ENCODE measurements around the gene SH3TC1.

Gene SH3TC1

DNA sequence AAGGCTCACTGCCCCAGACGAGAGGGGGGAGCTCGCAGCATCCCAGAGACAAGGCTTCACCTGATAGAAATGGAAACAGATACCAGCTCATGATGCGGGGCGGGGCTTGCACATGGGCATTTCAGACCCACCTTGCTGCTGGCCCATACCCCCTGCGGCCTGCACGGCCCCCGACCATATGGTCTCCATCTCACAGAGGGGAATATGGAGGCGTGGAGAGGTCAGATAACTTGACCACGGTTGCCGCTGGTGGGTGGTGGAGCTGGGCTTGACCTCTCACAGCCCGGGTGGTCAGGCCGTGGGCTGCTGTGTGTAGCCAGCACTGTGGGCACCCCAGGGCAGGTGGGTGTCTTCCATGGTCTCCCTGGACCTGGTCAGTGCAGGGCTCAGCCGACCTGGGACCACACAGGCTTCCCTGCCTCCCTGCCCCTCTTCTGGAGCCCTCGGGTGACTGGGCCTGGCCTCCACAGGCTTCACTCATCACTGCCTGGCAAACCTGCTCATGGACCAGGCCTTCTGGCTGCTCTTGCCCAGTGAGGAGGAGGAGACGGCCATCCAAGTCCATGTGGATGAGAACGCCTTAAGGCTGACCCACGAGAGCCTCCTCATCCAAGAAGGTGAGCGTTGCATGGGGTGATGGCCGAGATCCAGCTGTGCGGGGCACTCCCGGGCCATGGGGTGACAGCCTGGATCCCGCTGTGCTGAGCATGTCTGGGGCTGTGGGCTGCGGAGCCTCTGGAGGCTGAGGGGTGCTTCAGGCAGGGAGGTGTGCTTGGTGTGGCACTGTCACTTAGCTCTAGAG, 16.8 kb downstream of the SH3TC1 start:
- no peak for DNase-seq (ENCODE audit: low spot score)

DNA sequence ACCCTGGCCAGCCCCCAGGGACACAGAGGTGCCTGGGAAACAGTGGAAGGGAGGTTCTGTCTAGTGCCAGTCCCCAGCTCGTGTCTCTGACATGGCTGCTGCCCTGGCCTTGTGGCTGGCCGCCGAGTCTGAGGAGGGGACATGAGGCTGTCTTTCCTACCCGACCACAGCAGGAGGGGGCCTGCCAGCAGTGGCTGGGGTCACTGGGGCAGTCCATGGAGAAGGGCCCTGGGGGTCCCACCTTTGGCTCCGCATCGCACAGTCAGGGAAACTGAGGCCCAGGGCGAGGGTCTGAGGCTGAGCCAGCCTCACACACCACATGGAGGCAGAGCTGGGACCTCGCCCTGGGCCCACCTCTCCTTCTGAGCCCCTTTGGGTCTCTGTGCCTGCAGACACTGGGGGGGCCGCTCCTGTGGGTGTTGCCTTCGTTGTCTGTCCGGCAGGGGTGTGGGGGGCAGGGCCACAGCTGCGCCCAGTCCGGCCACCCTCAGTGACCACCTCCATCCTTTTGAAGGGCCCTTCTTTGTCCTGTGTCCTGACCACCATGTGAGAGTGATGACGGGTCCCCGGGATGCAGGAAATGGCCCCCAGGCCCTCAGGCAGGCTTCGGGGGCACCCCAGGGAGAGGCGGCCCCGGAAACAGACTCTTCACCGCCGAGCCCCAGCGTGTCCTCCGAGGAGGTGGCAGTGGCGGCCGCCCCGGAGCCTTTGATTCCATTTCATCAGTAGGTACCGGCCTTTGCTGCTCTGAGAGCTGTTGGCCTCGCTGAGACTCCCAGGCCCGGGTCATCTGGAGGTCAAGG, 17.6 kb downstream of the SH3TC1 start:
- no peak for DNase-seq (ENCODE audit: low spot score)

DNA sequence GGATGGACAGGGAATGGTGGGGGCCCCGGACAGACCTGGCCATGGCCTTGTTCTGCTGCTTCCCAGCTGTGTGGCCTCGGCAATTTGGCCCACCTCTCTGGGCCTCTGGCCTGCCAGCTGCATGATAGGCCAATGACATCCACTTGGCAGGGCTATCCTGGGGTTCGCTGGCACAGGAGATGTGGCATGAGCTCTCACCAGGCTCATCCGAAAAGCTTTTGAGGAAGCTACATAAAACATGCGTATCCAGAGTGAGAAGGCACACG, 18.1 kb downstream of the SH3TC1 start:
- DNase-seq (ENCODE audit: low spot score): no peak

DNA sequence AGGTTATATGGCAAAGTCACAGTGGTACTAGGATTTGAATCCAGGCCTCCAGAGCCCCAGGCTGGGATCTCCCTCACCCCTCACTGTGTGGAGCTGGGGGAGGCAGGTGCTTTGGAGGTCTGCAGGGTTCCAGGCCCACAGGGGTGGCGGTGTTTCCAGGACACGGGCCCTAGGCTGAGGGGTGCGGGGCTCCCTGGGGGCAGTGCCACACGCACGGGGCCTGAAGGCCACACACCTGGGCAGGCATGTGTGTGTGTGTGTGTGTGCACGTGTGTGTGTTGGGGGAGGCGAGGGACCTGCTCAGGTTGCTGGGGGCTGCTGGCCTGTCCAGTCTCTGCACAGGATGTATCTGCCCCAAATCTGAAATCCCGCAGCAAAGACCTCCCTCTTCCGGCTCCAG, 18.8 kb downstream of the SH3TC1 start:
- no peak for DNase-seq (ENCODE audit: low spot score)

DNA sequence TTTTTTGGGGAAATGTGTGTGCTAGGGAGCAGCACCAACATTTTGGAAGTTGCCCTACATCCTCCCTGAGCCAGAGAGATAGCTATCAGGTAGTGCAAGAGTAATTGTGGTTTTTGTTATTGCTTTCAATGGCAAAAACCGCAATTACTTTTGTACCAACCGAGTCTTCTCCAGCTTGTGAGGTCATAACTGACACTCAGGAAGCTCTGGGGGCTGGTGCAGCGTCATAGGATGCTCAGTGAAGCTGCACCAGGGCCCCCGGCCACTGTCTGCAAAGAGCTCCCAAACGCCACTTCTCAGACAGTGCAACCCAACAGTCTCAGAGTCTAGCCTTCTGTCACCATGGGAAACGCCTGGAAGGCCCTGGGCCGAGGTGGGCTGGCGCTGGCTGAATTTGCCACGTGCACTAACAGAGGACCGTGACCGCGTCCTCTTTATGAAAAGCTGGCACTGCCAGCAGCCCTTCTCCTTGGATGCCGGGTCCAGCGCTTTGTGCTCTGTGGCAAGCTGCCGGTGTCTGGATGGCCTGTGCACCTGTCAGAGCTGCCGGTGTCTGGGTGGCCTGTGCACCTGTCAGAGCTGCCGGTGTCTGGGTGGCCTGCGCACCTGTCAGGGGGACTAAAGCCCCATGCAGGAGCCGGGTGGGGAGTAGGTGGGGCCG, 19.4 kb downstream of the SH3TC1 start:
- DNase-seq (ENCODE audit: low spot score): no peak

DNA sequence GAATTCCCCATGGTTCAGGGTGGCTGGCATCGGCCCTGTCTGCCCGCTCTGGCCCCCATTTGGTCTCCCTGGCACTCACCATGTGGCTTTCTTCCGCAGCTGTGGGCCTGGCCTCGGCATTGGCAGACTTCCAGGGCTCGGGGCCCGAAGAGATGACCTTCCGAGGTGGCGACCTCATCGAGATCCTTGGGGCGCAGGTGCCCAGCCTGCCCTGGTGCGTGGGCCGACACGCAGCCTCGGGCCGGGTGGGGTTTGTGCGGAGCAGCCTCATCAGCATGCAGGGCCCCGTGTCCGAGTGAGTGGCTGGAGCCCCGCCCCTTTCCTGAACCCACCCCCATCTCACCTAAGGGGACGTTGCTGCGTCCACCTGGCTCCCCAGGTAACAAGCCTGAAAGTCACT, 20.1 kb downstream of the SH3TC1 start:
- no peak for DNase-seq (ENCODE audit: low spot score)

DNA sequence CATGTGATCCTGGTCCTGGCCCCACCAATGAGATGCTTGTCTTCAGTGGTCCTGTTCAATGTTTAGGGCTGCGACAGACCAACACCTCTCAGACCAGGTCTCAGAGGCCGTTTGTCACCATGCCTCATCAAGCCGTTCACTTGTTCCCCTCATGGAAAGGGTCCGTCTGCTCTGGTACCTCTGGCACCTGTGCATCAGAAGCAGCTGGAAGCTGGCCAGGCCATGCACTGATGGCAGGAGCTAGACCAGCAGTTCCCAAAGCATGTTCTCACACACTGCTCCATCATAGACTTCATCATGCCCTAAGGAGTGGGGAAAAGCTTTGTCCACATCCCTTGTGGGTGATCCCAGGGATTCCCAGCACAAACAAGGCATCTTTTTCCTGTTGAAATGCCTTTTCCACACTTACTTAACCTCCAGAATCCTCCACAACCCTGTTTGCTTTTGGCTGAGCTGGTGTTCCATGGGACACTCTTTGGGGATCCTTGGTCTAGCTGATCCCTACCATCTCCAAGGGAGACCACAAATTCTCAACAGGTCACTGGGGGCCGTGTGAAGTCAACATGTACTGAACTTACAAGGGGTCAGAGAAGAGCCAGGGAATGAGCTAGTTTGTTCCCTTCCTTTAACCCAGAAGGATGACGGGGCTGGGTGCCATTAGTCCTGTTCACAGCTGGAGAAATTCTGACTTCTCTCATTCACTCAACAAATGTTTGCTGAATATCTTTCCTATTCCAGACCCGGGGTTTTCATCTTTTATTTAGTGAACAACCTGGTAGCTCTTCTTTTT, 21.8 kb downstream of the SH3TC1 start:
- no peak for DNase-seq (ENCODE audit: low spot score)

DNA sequence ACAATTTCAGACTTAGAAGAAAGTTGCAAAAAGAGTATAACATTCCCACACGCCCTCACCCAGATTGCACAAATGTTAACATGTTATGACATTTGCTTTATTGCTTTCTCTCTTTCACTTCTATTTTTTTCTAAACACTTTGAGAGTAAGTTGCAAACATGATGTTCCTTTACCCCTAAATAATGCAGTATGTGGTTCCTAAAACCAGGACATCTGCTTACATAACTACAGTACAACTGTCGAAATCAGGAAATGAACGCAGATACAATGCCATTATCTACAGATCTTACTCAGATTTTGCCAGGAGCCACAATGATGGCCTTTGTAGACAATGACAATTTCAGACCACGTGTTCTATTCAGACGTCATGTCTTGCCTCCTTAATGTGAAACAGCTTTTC, 22.4 kb downstream of the SH3TC1 start:
- peak; percentile 74 for DNase-seq (ENCODE audit: low spot score)

DNA sequence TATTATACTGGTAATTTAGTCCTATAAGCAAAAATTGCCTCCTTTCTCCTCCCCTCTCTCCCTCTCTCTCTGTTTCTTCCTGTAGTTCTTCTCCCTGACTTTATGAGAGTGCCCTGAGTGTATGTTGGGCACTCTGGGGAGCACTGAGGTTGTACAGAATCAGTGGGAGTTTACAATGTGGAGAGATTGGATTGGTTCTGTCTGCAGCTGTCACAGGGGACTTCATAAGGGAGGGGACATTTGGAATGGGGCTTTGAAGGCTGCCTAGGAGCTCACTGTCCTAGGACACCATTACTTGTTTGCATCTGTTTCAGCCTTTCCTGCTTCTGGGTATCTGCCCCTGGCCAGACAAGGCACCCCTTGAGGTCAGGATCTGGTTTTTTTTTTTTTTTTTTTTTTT, 22.9 kb downstream of the SH3TC1 start:
- peak; percentile 35 for DNase-seq (ENCODE audit: low spot score)

DNA sequence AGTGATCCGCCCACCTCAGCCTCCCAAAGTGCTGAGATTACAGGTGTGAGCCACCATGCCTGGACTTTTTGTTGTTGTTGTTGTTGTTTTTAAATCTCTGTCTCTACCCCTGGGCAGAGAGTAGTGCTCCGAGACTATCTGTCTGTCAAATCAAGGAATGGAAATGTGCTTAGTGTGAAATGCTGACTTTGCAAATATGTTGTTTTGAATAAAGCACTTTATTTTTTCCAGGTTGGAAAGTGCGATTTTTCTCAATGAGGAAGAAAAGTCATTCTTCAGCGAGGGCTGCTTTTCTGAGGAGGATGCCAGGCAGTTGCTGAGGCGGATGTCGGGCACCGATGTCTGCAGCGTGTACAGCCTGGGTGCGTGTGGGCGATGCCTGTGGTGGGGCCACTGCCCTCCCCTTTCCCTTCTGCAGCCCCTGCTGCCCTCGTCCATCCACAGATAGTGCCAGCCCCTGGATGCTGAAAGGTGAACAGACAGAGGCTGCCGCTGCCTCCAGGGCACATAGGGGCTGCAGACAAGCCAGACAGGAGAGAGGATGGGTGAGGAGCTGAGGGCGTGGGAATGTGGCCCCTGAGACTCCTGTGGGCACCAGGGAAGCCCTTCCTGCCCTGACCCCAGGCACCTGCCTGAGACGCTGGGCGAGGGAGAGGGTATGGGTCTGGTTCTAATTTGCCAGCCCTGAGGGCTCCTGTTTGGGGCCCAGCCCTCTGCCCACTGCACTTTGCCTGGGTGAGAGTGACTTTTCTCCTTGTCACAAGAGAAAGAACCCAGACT, 23.7 kb downstream of the SH3TC1 start:
- DNase-seq (ENCODE audit: low spot score): no peak

DNA sequence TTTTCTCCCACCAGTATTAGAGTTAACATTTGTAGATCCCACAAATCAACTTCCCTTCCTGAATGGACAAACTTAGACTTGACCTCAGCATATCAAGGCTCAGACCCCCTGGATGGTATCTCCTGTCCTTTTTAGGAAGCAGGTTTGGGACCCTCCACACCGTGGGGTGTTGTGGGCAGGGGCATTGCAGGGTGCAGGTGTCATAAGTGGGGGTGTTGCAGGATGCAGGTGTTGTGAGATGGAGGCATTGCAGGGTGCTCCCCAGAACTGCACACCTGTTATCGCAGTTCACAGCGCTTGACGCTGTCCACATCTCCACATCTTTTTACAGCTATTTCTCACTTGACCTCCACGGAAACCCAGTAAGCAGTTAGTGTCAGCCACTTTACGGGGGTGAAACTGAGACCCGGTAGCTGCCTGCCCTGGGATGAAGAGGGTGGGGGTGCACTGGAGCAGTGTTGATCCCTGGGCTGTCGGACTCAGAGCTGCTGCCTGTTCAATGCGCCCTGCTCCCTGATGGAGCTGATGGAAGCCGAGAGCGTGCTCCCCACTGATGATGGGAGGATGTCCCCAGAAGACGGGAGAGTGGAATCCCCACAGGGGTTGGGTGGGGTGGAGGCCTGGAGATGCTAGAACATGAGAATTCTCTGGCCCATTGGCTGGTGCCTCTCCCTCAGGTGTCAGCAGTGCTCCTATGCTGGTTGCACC, 25.3 kb downstream of the SH3TC1 start:
- DNase-seq (ENCODE audit: low spot score): no peak

DNA sequence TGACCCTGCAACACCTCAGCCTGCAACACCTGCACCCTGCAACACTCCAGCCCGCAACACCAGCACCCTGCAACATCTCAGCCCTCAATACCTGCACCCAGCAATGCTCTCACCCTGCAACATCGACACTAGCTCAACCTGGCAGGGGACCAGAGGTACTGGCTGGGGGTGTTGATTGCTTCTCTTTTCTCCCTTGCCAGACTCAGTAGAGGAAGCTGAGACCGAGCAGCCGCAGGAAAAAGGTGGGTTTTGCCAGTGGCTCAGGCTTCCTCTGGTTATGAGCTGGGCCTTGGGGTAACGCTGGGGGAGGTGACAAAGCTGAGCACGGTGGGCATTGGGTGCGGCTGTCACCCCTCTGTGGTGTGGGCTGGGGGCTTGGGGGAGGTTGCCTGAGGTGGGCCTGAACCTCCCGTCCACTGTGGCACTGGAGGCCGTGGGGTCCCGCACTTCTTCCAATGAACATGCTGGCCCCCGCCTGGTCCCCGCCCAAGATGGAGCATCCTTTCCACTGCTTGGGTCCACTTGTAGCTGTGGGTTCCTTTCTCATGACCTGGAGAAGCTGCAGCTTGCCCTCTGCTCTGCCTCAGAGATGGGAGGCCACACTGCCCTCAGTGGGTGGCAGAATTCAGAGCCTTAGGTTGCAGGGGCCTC, 26.0 kb downstream of the SH3TC1 start:
- DNase-seq (ENCODE audit: low spot score): no peak

DNA sequence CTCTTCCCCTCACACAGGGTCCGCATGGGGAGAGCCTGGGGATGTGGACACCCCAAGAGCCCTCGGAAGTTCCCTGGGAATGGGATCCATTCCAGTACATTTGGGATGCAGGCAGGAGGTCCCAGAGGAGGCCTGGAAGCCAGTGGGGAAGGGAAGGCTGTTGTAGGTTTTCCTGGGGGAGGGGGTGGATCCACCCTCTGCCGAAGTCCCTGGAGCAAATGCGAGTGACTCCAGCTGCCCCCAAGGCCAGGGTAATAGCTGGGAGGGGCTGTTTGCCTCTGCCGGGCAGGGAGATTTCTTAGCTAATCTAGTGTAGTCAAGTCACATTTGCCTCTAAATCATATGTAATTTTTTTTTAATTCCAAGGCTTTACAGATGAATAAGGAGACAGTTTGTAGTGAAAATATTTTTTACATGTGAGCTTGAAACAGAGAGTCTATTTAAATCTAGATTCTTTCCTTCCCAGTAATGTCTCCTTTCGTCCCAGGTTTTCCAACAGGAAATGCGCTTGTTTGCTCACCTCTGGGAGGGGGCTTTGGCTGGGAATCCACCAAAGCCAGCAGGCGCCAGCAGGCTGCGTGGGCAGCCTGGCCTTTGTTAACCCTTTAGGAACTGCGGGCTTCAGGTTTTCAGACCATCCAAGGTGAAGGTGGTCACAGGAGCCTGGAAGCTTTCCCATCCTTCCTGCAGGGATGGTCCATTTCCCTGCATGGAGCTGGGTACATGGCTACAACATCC, 26.8 kb downstream of the SH3TC1 start:
- DNase-seq (ENCODE audit: low spot score): peak; percentile 13

DNA sequence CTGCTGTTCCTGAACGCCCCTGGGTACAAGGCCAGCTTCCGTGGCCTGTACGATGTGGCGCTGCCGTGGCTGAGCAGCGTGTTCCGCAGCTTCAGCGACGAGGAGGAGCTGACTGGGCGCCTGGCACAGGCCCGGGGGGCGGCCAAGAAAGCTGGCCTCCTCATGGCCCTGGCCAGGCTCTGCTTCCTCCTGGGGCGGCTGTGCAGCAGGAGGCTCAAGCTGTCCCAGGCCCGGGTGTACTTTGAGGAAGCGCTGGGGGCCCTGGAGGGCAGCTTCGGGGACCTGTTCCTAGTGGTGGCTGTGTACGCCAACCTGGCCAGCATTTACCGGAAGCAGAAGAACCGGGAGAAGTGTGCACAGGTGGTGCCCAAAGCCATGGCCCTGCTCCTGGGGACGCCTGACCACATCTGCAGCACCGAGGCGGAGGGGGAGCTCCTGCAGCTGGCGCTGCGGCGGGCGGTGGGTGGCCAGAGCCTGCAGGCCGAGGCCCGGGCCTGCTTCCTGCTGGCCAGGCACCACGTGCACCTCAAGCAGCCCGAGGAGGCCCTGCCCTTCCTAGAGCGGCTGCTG, 28.2 kb downstream of the SH3TC1 start:
- no peak for DNase-seq (ENCODE audit: low spot score)

DNA sequence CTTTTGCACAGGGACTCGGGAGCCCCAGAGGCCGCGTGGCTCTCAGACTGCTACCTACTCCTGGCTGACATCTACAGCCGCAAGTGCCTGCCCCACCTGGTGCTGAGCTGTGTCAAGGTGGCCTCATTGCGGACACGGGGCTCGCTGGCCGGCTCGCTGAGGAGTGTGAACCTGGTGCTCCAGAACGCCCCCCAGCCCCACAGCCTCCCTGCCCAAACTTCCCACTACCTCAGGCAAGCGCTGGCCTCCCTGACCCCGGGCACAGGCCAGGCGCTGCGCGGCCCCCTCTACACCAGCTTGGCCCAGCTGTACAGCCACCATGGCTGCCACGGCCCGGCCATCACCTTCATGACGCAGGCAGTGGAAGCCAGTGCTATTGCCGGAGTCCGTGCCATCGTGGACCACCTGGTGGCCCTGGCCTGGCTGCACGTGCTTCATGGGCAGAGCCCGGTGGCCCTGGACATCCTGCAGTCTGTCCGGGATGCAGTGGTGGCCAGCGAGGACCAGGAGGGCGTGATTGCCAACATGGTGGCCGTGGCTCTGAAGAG, 28.8 kb downstream of the SH3TC1 start:
- no peak for DNase-seq (ENCODE audit: low spot score)

DNA sequence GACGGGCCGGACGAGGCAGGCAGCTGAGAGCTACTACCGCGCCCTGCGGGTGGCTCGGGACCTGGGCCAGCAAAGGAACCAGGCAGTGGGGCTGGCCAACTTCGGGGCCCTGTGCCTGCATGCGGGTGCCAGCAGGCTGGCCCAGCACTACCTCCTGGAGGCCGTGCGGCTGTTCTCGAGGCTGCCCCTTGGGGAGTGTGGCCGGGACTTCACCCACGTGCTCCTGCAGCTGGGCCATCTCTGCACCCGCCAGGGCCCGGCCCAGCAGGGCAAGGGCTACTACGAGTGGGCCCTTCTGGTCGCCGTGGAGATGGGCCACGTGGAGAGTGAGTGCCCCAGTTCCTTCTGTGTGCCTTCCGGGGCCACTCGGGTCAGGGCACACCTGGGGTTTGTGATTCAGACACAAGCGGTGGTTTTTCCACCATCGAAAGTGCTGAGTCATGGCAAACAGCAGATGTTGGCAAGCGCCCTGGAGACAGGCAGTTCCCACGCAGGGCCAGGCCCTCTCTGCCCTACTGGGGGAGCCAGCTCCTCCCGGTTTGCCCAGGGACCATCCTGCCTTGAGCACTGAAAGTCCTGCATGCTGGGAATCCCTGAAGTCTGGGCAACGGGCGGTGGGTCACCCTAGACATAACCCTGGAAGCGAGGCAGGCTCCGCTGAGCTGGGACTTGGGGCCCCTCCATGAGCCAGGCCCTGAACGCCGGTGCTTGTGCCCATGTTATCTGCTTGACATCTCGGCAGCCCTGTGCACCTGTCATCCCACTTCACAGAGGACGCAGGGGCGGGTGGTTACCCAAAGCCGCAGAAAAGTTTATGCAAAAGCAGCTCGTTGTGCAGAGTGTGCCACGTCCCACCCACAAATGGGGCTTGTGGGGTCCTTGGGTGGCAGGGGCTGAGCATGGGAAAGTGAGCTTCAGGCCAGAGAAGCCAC, 29.5 kb downstream of the SH3TC1 start:
- no peak for DNase-seq (ENCODE audit: low spot score)

DNA sequence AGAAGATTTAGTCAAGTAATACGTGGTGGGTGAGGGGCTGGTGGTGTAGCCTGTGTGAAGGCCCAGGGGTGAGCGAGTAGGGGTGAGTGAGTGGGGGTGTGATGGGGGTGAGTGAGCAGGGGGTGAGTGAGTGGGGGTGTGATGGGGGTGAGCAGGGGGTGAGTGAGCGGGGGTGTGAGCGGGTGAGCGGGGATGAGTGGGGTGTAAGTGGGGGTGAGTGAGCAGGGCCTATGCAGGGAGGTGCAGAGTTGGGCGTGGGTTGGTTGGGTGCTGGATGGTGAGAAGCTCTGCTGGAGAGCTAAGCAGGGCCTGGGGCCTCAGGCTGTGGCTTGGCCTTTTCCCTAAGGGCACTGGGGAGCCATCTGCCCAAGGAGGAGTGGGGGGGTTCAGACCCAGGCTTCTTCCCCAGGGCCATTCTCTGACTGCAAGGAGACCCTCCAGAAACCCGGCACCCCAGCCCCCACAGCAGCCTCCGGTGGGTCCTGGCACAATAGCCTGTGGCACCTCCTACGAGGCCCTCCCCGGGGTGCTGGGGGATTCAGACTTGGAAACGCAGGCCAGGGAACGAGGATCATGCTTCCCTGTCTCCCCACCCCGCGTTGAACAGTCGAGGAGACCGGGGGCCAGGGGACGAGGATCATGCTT, 30.4 kb downstream of the SH3TC1 start:
- DNase-seq (ENCODE audit: low spot score): no peak
